ENCODE data around the gene CD37. TPM values are rescaled to one million over a fixed set of nuclear protein-coding genes. Genes with fewer than 3 reads are reported as not detected.

The CD37 gene
- total and polyA plus RNA-seq, 10 of the 15 experiments (the other 5 are each of a cell fraction or from before 2014, with no cell fraction given): 34.1 to 359 (median 108) TPM

DNA sequence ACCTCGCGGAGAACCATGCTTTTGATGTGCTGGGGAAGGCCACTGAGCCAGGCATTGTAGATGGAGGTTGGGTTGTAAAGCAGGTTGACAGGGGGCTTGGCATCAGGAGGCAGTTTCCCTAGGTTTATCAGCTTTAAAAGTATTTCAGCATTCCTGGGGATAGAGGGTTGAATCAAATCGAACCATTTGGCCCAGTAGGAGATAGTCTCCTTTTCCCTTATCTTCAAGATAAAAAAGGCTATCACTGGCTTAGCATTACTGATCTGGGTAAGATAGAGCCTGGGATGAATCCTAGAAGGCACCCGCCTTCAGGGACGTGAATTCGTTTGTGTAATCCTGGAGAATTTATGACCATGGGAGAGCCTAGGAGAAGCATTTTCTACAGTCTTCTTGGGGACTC lies 40.8 kb upstream of the CD37 start (continued):
- TF ChIP-seq PAX8 (IDR thresholded peaks at IDR 0.05): no peak

DNA sequence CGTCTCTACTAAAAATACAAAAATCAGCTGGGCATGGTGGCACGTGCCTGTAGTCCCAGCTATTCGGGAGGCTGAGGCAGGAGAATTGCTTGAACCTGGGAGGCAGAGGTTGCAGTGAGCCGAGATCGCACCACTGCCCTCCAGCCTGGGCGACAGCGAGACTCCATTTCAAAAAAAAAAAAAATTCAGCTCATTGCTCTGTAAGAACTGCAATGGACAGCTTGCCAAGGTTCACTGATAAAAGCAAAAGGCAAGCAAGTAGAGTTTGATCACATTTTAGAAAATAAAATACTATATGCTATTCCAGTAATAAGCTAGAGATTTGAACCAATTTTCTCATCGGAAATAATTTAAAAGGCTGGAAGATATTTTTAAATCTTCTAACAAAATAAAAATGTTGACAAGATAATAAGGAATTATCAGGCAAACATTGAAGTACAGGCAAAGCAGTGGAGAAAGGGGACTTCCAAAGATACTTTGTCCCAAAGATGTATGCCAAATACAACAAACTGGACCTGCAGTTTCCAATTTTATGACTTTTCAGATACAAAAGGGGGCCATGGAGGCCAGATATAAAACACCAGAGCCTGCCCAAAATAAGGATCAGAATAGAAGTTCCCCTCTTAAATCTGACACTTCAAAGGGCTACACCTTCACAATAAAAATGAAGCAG lies 39.9 kb upstream of the CD37 start:
- no TSS peak for BruUV-seq (replicated peaks)
- RAD21 ChIA-PET (ENCODE audit: unreplicated experiment): no interaction called here
- TF ChIP-seq, protein P1, sequence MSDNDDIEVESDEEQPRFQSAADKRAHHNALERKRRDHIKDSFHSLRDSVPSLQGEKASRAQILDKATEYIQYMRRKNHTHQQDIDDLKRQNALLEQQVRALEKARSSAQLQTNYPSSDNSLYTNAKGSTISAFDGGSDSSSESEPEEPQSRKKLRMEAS (IDR thresholded peaks at IDR 0.05; ENCODE audit: low read depth, low read length): no peak
- TF ChIP-seq, protein P2, sequence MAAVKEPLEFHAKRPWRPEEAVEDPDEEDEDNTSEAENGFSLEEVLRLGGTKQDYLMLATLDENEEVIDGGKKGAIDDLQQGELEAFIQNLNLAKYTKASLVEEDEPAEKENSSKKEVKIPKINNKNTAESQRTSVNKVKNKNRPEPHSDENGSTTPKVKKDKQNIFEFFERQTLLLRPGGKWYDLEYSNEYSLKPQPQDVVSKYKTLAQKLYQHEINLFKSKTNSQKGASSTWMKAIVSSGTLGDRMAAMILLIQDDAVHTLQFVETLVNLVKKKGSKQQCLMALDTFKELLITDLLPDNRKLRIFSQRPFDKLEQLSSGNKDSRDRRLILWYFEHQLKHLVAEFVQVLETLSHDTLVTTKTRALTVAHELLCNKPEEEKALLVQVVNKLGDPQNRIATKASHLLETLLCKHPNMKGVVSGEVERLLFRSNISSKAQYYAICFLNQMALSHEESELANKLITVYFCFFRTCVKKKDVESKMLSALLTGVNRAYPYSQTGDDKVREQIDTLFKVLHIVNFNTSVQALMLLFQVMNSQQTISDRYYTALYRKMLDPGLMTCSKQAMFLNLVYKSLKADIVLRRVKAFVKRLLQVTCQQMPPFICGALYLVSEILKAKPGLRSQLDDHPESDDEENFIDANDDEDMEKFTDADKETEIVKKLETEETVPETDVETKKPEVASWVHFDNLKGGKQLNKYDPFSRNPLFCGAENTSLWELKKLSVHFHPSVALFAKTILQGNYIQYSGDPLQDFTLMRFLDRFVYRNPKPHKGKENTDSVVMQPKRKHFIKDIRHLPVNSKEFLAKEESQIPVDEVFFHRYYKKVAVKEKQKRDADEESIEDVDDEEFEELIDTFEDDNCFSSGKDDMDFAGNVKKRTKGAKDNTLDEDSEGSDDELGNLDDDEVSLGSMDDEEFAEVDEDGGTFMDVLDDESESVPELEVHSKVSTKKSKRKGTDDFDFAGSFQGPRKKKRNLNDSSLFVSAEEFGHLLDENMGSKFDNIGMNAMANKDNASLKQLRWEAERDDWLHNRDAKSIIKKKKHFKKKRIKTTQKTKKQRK (IDR thresholded peaks at IDR 0.05; ENCODE audit: low read depth, low read length): no peak
- TF ChIP-seq ATF7 (IDR thresholded peaks at IDR 0.05; ENCODE audit: low read depth) (no peak), YY1 (IDR thresholded peaks at IDR 0.05; ENCODE audit: low read depth, low read length) (no peak), MTA2 (IDR thresholded peaks at IDR 0.05; ENCODE audit: low read depth) (no peak), EED (IDR thresholded peaks at IDR 0.05; ENCODE audit: low read depth) (no peak), RUNX3 (IDR thresholded peaks at IDR 0.05; ENCODE audit: low read length) (no peak), NR2C1 (IDR thresholded peaks at IDR 0.05) (no peak), GABPA (IDR thresholded peaks at IDR 0.05; ENCODE audit: low read depth) (no peak), NR2F1 (conservative IDR thresholded peaks at IDR 0.05) (no peak), NRF1 (conservative IDR thresholded peaks at IDR 0.05; ENCODE audit: low read depth, low read length) (no peak), RAD21 (IDR thresholded peaks at IDR 0.05; ENCODE audit: insufficient read depth, low read depth, low read length) (no peak), STAT1 (conservative IDR thresholded peaks at IDR 0.05) (no peak)
- TF ChIP-seq, protein P3, sequence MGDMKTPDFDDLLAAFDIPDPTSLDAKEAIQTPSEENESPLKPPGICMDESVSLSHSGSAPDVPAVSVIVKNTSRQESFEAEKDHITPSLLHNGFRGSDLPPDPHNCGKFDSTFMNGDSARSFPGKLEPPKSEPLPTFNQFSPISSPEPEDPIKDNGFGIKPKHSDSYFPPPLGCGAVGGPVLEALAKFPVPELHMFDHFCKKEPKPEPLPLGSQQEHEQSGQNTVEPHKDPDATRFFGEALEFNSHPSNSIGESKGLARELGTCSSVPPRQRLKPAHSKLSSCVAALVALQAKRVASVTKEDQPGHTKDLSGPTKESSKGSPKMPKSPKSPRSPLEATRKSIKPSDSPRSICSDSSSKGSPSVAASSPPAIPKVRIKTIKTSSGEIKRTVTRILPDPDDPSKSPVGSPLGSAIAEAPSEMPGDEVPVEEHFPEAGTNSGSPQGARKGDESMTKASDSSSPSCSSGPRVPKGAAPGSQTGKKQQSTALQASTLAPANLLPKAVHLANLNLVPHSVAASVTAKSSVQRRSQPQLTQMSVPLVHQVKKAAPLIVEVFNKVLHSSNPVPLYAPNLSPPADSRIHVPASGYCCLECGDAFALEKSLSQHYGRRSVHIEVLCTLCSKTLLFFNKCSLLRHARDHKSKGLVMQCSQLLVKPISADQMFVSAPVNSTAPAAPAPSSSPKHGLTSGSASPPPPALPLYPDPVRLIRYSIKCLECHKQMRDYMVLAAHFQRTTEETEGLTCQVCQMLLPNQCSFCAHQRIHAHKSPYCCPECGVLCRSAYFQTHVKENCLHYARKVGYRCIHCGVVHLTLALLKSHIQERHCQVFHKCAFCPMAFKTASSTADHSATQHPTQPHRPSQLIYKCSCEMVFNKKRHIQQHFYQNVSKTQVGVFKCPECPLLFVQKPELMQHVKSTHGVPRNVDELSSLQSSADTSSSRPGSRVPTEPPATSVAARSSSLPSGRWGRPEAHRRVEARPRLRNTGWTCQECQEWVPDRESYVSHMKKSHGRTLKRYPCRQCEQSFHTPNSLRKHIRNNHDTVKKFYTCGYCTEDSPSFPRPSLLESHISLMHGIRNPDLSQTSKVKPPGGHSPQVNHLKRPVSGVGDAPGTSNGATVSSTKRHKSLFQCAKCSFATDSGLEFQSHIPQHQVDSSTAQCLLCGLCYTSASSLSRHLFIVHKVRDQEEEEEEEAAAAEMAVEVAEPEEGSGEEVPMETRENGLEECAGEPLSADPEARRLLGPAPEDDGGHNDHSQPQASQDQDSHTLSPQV (IDR thresholded peaks at IDR 0.05): no peak

More for the DNA sequence above, 39.9 kb upstream of the CD37 start:
- Histone ChIP-seq H3K4me1 (ENCODE audit: control insufficient read depth, insufficient read depth, low read length) (no peaks in the 10 kb centered on the region), H3K4me2 (ENCODE audit: control insufficient read depth, insufficient read depth) (no peak overlapping the region), H3K27me3 (replicated peaks in 1 of 2; ENCODE audit: control insufficient read depth in 2 of 2, insufficient read depth in 2 of 2, low read length in 1 of 2) (no peaks in the 10 kb centered on the region), H3K9ac (ENCODE audit: control insufficient read depth, insufficient read depth, low read length) (no peak overlapping the region), H3K9me3 (replicated peaks; ENCODE audit: control insufficient read depth, insufficient read depth, low read length) (no peaks in the 10 kb centered on the region), H3K36me3 (ENCODE audit: control insufficient read depth in 2 of 2, insufficient read depth in 2 of 2, low read length in 1 of 2) (no peaks in the 10 kb centered on the region), H3K27ac (ENCODE audit: control insufficient read depth, insufficient read depth) (no peak overlapping the region), H3K79me2 (ENCODE audit: control insufficient read depth, insufficient read depth, low read length) (no peaks in the 10 kb centered on the region), H4K20me1 (ENCODE audit: control insufficient read depth, insufficient read depth) (no peaks in the 10 kb centered on the region), H2AFZ (ENCODE audit: control insufficient read depth, low read depth, low read length) (no peak overlapping the region), H3K4me3 (no peak overlapping the region)
- DNase-seq (ENCODE audit: low read depth, low spot score) (no peak), ATAC-seq (no peak), FAIRE-seq (no peak)
- CTCF ChIA-PET: interaction anchor here (0.9 to 2.0 kb wide), 2 partner anchors 16 to 96 kb away, joined by 4 read pairs; no protein-coding TSS in a partner anchor
- POLR2A ChIA-PET: interaction anchor here (0.6 kb wide), 1 partner anchor 35 kb away, joined by 3 read pairs; no protein-coding TSS in a partner anchor
- intact Hi-C loops (cut with micrococcal nuclease; ENCODE audit: unreplicated experiment) (no loop called here), in situ Hi-C loops (cut with MboI) (no loop called here)
- 61% methylated on average over 8 of the region's 8 CpGs for WGBS (ENCODE audit: insufficient coverage, insufficient replicate concordance, low lambda C conversion rate, missing lambda C conversion rate)
- SMC1A ChIA-PET (ENCODE audit: uncharacterized antibody, unreplicated experiment): interaction anchor here (0.6 kb wide), 2 partner anchors 43 to 722 kb away, joined by 3 read pairs; no protein-coding TSS in a partner anchor

Measured in GM12878 (cell line).